Activated T-cell treated with anti-CD3 and anti-CD28 coated beads, Interleukin-2, amount 50 U/mL, for 1 hour (primary cell): ENCODE results near the gene GLYATL2.

ENCODE experiments used
- DNase-seq: peaks from one replicate; pipeline ENCODE4 v3.0.0-alpha.2; 2020

The GLYATL2 gene

GRCh38 chr11:58844361-58845005, at the start of gene GLYATL2:
Gene GLYATL2, minus strand, starts transcription at chr11:58844704. Its CDS starts 5,092 bp downstream, at chr11:58839612.
- DNase-seq: no peak

- DNase-seq: no peak
Observed at GRCh38 chr11:58893899-58894298, 49.4 kb upstream of the GLYATL2 start.

- DNase-seq: no peak
Observed at GRCh38 chr11:58888579-58888978, 44.1 kb upstream of the GLYATL2 start.

- DNase-seq: no peak
Observed at GRCh38 chr11:58887452-58887851, 42.9 kb upstream of the GLYATL2 start.

DNA sequence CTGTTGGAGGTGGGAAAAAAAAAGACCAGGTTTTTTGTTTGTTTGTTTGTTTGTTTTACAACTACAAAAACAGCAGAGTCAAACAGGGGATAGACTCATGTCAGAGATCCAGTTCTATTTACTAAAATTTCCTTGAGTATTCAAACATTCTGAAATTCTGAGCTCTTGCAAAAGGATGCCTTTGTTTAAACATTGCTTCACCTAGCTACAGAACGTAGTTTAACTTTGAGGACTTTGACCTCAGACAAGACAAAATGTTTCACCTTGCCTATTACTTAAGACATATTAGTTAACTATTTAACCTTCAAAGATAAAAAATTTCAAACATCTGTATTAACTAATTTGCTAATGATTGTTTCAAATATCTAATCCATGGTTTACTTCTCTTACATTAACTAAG, 36.1 kb upstream of the GLYATL2 start:
- DNase-seq: no peak

GRCh38 chr11:58880166-58880565, 35.7 kb upstream of the GLYATL2 start:
- DNase-seq: no peak

DNA sequence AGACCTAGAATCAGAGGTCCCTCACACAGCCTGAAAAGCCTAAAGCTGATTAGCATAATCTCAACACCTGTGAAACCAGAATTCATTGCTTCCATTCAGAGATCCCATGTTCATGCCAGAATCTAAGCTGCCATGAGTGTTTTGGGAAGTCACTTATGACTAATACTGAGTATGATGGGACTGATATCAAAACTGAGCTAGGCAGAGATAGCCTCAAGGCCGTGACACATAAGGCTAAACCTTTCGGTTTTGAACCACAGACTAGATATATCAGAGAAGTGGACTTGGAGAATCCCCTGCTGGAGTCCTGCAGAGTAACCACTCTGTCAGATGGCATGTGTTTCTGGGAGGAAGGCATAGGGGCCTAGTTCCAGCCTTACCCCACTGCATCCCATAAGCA, 23.1 kb upstream of the GLYATL2 start:
- no peak for DNase-seq

- DNase-seq: no peak
Observed at GRCh38 chr11:58866788-58867187, 22.3 kb upstream of the GLYATL2 start.

- no peak for DNase-seq
Observed at GRCh38 chr11:58864335-58864734, 19.8 kb upstream of the GLYATL2 start.

GRCh38 chr11:58863697-58864096, 19.2 kb upstream of the GLYATL2 start:
- DNase-seq: no peak

DNA sequence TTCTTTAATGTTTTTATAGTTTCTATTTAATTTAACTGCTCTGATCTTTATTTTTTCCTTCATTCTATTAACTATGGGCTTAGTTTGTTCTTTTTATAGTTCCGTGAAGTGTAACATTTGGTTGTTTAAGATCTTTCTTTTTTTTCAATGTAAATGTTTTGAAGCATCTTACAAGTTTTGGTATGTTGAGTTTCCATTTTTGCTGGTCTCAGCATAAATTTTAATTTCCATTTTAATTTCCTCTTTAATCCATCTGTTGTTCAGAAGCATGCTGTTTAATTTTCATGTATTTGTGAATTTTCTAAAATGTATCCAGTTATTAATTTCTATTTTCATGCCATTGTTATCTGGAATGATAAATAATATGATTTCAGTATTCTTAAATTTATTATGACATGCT, 17.0 kb upstream of the GLYATL2 start:
- no peak for DNase-seq

- no peak for DNase-seq
Observed at GRCh38 chr11:58856806-58857205, 12.3 kb upstream of the GLYATL2 start.

GRCh38 chr11:58845386-58845785, 882 bp upstream of the GLYATL2 start:
- DNase-seq: no peak

DNA sequence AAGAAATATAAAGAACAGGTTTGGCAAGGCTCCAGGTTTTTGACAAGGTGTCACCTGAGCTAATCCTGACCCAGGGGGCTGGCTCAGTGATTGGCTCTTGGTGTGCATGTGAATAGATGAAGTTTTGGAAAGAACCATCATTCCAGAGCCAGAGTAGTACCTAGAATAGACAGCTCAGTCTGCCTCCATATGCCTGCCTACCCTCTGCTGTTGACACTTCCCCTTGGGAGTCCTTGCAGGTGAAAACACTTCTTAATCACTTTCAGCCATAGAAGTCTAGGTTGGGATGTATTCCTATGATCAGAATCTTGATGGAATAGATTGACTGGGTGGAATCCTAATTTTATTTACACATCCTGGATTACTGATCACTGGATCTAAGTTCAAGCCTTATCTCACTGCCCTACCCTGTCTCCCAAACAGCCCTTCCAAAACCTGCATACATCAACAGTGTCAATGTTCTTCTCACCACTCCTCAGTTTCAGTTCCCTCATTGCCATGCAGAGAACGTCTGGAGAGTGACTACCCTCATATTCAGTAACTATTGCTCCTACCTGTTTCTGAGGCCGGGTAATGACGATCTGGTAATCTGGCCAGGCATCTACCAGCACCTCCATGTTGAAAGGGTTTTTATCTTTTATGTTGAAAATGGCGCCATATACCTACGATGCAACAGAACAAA, 6.7 kb downstream of the GLYATL2 start:
- DNase-seq: no peak

DNA sequence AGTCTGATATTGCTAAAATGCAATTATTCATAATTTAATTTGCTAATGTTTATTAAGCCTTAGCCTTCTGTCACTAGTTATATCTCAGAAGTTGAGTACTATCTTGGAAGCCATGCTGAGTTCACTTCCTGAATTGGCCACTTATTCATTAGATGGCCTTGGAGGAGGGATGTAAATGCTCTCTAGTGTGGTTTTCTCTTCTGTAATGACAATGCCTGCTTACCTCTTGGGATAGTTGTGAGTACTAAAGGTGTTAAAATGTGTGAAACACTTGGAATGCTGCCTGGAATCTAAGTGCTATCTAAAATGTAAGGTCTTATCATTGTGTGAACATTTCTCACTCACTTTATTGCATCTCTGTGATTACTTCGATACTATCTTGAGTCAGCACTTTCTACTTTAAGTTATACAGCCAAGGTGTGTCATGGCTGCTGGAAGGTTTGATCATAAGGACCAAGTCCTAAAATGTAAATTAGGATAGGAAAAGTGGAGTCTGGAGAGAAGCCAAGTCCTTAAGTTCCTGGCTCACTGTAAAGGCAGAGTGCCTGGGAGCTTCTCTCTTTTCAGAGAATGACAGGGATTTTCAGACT, 12.4 kb downstream of the GLYATL2 start:
- no peak for DNase-seq

DNA sequence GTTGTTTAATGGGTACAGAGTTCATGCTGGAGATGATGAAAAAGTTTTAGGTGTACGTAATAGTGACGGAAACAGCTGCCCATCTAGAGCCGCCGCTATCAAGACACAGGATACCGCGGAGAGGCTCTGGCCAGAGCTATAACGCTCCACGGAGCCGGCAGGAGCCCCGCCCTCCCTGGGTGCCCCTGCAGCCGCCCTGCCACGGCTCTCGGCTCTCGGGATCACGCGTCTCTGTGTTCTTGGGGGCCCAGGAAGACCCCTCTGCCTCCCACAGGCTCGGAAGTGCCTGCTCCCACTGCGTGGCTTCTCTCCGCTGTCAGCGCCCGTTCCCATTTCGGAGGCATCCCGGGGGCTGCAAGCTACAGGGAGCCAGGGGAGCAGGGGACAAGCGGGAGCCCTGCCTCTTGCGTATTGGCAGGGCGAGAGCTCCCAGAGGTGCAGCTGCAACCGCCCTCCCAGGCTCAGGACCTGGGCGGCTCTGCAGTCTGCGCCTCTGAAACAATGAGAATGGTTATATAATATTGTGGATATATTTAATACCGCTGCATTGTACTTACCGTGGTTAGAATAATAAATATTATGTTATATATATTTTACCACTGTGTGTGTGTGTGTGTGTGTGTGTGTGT, 13.7 kb downstream of the GLYATL2 start:
- no peak for DNase-seq

DNA sequence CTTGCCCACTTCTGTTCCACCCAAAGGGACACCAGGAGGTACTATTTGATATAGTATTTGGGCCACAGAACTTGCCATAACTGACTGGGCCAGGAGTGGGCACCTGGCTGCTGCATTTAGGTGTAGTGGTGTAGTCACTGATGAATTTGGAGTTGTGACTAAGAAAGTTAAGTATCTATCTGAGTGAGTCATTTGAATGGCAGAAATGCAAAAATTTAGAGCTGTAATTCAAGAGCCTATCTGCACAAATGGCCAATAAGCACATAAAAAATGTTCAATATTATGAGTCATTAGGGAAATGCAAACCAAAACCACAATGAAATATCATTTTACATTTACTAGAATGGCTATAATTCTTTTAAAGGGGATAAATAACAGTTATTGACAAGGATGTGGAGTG, 14.7 kb downstream of the GLYATL2 start:
- DNase-seq: no peak

DNA sequence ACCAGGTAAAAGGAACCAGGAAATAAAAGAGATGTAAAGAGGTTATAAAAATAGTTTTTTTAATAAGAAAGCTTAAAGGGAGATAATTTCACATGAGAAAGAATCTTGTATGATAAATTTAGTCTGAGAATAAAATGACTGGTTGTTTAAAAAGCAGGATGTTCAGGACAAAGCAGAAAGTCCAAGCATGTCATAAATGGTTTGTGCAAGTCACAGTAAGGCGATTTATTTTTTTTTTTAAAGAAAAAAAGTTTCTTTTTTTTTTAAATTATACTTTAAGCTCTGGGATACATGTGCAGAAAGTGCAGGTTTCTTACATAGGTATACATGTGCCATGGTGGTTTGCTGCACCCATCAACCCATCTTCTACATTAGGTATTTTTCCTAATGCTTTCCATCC, 30.8 kb downstream of the GLYATL2 start:
- no peak for DNase-seq

DNA sequence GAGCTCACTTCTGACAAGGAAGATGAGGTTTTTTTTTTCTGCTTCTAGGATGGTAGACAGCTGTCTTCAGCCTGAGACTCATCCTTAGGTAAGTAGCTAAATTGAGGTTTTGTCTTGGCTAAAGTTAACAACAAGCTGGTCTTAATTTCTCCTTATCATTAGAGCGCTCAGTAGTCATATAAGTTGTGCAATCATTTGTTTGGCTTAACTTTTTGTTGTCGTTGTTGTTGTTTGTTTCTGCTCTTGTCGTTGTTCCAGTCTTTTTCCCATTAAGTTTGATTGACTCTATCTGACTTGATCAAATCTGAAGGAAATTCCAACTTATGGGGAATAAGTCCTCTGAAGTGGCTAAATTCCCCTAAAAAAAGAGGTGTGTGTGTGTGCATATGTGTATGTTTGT, 33.0 kb downstream of the GLYATL2 start:
- DNase-seq: no peak

- DNase-seq: no peak
Observed at GRCh38 chr11:58807343-58807742, 37.2 kb downstream of the GLYATL2 start.

GRCh38 chr11:58805065-58805464, 39.4 kb downstream of the GLYATL2 start:
- no peak for DNase-seq

DNA sequence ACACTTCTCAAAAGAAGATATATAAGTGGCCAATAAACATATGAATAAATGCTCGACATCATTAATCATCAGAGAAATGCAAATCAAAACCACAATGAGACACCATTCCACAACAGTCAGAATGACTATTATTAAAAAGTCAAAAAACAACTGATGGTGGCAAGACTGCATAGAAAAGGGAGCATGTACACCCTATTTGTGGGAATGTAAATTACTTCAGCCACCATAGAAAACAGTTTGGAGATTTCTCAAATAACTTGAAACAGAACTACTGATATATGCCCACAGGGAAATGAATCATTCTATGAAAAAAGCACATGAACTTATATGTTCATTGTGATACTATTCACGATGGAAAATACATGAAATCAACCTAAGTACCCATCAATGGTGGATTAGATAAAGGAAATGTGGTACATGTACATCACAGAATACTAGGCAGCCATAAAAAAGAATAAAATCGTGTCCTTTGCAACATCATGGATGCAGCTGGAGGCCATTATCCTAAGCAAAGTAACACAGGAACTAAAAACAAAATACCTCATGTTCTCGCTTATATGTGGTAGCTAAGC, 42.4 kb downstream of the GLYATL2 start:
- DNase-seq: no peak

DNA sequence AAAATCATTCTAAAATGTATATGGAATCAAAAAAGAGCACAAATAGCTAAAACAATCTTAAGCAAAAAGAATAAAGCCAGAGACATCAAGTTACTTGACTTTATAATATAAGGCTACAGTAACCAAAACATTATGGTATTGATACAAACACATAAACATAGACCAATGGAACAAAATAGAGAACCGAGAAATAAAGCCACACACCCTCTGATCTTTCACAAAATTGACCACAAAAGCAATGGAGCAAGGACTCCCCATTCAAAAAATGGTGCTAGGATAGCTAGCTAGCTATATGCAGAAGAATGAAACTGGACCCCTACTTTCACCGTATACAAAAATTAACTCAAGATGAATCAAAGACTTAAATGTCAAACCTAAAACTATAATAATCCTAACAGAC, 43.2 kb downstream of the GLYATL2 start:
- no peak for DNase-seq

GRCh38 chr11:58796333-58796732, 48.2 kb downstream of the GLYATL2 start:
- DNase-seq: no peak
